ENCODE results near the gene ETV5. TPM values are rescaled to one million over a fixed set of nuclear protein-coding genes. Genes with fewer than 3 reads are reported as not detected.

Gene ETV5
- 27.0 to 38.4 TPM (median 31.6 TPM) in 5 replicates for total RNA-seq (2022; extraction: Qiagen RNA extraction; ENCODE audit: low read depth)

GRCh38 chr3:186108941-186109865, at the start of gene ETV5:
TSS of gene ETV5 (minus strand) at chr3:186109089. CDS start at chr3:186105868, 3,221 bp downstream.

Other genes with a start within 250 kb of the ETV5 start
- gene TRA2B, start 171.1 kb downstream of the ETV5 start, total RNA-seq (2022; extraction: Qiagen RNA extraction; ENCODE audit: low read depth) = 160 to 194 TPM (median 176 TPM) in 5 replicates